Right lobe of liver (tissue), 4 donors: ENCODE measurements around the gene SASH1.

Experiments used
- POLR2A ChIP-seq: fragments of 450-650 bp; IDR thresholded peaks from one replicate; pipeline ENCODE4 v1.6.1; 2017; ENCODE audit warnings: antibody characterized with exemption, mild to moderate bottlenecking
- TF ChIP-seq, protein P1 (sequence below), 4 donors: fragments of 200-600 bp in 3 of 4; fragments of 450-650 bp in 1 of 4; IDR thresholded peaks; one replicate each; pipeline versions ENCODE4 v1.5.1 to v1.8.0; 2016 to 2022; ENCODE audit warnings: antibody characterized with exemption in 4 of 4, mild to moderate bottlenecking in 2 of 4
- donor health status: DM: no; HTN: no; CAD: no.
- donor health status: DM: no; HTN: no; CAD: no.
- donor health status: DM: no; HTN: yes; CAD: no.

DNA sequence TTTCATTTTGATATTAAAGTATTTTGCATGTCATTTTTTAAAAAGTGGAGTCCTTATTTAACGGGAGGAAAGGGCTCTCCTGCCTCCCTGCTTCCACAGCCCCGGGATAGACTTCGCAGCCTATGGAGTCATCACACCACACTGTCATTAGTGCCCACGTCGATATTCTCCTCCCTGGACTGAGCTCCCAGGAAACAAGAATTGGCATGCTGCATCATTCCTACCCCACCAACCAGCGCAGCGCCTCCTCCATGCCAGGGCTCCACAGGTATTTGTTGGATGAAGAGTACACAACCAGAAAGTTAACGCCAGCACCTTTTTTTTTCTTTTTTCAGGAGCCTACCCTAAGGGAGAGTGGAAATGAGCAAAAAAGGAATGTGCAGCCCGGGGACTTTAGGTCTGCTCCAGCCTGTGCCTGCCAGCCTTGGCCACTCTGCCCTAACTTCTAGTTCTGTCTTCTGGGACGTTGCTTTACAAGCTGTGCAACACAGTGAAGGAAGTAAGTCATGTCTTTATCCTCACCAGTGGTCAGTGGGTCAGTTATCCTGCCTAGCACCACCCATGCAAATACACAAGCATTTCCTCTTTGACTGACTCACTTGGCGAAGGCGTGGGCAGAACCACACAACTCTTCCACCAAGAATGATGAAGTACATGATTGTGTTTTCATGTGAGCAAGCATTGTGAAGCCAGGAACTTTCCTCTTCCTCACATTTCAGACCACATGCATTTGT lies 223.5 kb downstream of the SASH1 start:
- TF ChIP-seq, protein P1, sequence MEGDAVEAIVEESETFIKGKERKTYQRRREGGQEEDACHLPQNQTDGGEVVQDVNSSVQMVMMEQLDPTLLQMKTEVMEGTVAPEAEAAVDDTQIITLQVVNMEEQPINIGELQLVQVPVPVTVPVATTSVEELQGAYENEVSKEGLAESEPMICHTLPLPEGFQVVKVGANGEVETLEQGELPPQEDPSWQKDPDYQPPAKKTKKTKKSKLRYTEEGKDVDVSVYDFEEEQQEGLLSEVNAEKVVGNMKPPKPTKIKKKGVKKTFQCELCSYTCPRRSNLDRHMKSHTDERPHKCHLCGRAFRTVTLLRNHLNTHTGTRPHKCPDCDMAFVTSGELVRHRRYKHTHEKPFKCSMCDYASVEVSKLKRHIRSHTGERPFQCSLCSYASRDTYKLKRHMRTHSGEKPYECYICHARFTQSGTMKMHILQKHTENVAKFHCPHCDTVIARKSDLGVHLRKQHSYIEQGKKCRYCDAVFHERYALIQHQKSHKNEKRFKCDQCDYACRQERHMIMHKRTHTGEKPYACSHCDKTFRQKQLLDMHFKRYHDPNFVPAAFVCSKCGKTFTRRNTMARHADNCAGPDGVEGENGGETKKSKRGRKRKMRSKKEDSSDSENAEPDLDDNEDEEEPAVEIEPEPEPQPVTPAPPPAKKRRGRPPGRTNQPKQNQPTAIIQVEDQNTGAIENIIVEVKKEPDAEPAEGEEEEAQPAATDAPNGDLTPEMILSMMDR (IDR thresholded peaks at IDR 0.05) = no peak
- TF ChIP-seq POLR2A = no peak
